ENCODE data around the gene SLC39A9.

- TF ChIP-seq CTCF (IDR thresholded peaks at IDR 0.05) (no peak), REST (IDR thresholded peaks at IDR 0.05; ENCODE audit: insufficient read depth in 1 of 2, low read depth in 2 of 2, low read length in 1 of 2) (no peak), TCF7L2 (IDR thresholded peaks at IDR 0.05; ENCODE audit: low read depth, low read length) (no peak), POLR2AphosphoS5 (IDR thresholded peaks at IDR 0.05; ENCODE audit: low read depth, low read length) (no peak)
These were observed 49.3 kb upstream of the SLC39A9 start for GRCh38 chr14:69349091-69349777.

All from Panc1 (cell line).